HG02973 (cell line): ENCODE measurements around the gene TADA2B.
"Not testable (repeated sequence)": the region's sequence is repeated elsewhere in the genome, so short reads cannot be mapped to it uniquely, and the experiment has no call there.

ENCODE experiments used
- ATAC-seq: cut with Tn5 transposase; IDR thresholded peaks from one replicate; pipeline ENCODE4 v1.9.1; 2021; ENCODE audit warnings: moderate library complexity; ENCODE audit not compliant: unreplicated experiment

The TADA2B gene

DNA sequence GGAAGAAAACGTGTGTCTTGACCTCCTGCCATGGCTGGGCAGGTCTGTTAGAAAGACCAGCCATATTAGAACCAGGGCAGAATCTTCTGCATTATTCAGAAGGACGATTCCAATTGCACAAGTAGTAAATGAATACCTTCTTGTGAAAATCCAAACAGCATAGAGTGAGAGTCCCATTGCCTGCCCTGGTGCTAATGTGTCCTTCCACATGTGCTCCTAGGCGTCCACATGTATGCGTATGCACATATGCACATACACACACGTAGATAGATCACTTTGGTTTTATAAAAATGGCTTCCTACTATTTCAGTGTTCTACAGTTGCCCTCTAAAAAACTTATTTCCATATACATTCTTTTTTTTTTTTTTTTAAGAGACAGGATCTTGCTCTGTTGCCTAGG, 34.9 kb downstream of the TADA2B start:
- no peak for ATAC-seq

GRCh38 chr4:7079483-7079882, 36.3 kb downstream of the TADA2B start:
- not testable (repeated sequence) for ATAC-seq

DNA sequence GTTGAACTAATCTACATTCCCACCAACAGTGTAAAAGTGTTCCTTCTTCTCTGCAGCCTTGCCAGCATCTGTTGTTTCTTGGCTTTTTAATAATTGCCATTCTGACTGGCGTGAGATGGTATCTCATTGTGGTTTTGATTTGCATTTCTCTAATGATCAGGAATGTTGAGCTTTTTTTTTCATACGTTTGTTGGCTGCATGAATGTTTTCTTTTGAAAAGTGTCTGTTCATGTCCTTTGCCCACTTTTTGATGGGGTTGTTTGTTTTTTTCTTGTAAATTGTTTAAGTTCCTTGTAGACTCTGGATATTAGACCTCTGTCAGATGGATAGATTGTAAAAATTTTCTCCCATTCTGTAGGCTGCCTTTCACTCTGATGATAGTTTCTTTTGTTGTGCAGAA, 36.7 kb downstream of the TADA2B start:
- not testable (repeated sequence) for ATAC-seq

- ATAC-seq = no peak
These were observed 40.7 kb downstream of the TADA2B start for GRCh38 chr4:7083597-7084563.

GRCh38 chr4:7084564-7084961, 41.4 kb downstream of the TADA2B start:
- ATAC-seq = not testable (repeated sequence)

DNA sequence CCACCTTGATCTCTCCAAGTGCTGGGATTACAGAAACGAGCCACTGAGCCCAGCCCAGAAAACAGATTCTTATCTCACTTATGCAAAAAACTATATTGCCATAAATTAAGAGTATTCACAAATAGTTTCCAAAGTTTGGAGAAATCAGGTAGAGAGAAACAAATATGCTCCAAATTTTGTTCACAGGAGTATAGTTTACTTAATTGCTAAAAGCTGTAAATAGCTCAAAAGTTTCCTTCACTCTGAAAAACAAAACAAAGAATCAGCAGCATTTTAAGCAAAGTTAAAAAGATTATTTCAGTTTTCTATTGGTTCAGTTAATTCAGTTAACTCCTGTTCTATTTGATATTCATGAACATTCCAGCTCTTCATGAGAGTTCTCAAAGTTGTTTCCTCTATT, 43.2 kb downstream of the TADA2B start:
- no peak for ATAC-seq

- no peak for ATAC-seq
These were observed 43.9 kb downstream of the TADA2B start for GRCh38 chr4:7087036-7087435.

DNA sequence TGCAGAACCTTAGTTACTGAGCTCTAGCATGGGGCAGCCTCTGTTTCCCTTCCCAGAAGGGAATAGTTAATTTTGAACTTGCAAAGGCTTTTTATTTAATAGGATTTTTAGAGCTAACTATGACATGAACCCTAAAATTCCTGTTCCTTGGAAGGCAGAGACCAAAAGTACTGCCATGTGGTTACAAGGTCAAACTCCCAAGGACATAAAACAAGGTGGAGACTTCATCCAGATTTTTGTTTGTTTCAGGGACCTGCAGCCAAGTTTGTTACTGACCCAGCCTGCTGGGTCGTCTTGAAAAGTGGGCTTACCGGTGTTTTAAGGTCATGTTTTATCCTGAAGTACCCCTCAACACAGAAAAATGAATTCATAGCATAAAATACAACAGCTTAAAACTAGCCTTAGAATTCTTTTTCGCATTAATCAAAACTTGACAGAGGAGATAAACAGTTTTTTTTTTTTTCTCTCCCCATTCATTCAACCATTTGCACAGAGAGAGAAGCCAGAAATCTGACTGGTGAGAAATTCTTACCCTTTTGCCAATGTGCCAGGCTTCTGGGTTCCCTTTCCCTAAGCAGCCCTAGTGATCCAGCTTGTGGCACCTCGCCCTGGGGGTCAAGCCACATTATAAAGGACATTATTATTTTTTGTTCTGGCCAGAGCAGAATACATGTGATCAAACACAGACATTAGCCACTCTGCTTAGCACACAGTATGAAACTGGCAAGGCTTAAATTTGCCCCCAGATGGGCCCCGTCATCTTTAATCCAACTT, 46.2 kb downstream of the TADA2B start:
- ATAC-seq = no peak

DNA sequence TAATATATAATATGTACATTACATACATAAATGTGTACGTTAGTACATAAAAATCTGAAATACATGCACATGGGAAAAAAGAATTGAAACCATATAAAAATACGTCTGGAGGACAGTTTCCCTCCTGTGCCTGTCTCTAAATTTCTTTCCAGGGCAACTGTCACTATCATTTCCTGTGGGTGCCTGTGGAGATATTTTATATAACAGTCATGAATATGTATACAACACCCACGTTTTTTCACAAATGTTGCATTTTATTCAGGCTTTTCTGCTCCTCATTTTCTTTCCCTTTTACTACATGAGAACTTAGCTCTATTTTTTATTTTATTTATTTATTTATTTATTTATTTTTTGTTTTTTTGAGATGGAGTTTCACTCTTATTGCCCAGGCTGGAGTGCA, 48.9 kb downstream of the TADA2B start:
- ATAC-seq = no peak

DNA sequence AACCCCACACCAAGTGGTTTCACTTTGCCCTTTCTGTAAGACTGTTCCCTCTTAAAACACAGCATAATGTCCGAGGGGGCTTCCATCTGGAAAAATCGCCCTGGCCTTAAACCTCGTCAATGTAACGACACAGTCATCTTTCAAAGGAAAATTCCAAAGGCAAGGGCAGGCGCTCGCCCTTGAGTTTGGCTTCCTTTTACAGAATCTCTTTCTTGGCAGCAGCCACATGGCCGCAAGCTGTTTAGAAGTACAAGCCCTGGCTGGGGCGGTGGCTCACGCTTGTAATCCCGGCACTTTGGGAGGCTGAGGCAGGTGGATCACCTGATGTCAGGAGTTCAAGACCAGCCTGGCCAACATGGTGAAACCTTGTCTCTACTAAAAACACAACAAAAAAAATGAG, 51.7 kb downstream of the TADA2B start:
- no peak for ATAC-seq

- no peak for ATAC-seq
These were observed 52.5 kb downstream of the TADA2B start for GRCh38 chr4:7095611-7096155.

GRCh38 chr4:7096236-7096635, 53.1 kb downstream of the TADA2B start:
- ATAC-seq = no peak

DNA sequence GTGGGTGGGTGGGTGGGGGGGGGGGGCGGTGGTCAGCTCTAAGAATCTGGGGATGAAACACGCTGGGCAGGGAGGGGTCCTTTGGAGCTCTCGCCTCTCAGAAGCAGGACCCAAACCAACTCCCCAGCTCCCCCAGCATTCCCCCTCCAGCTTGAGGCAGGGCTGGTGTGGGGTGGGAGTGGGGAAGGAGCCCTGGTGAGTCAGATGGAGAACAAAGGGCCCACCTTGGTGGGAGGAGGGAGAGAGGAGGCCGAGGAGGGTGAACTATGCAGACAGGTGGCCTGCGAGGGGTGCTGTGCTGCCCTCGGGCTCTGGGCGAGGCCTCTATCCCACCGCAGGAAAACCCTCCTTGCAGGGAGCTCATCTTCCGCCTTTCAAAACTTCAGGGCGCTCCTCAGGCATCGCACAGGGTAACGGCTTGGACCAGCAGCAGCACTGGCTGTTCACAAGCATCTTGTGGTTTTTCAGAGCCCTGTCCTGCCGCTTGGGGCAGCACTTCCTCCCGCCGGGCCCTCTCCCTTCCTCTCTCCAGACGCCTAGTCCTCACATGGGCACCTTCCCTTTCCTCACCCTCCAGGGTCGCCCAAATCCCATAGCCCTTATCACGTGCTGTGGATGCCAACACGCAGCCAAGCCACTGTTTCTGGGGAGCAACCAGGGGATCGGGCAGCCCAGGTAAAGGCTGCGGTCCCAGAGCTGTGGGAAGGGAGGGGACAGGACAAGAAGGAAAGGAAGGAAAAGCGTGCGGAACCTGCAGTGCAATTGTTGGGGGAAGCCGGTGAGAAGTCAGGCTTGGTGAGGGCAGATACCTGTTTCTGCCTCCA, 58.7 kb downstream of the TADA2B start:
- ATAC-seq = peak; percentile 72

- not testable (repeated sequence) for ATAC-seq
These were observed 59.3 kb downstream of the TADA2B start for GRCh38 chr4:7102516-7102909.

DNA sequence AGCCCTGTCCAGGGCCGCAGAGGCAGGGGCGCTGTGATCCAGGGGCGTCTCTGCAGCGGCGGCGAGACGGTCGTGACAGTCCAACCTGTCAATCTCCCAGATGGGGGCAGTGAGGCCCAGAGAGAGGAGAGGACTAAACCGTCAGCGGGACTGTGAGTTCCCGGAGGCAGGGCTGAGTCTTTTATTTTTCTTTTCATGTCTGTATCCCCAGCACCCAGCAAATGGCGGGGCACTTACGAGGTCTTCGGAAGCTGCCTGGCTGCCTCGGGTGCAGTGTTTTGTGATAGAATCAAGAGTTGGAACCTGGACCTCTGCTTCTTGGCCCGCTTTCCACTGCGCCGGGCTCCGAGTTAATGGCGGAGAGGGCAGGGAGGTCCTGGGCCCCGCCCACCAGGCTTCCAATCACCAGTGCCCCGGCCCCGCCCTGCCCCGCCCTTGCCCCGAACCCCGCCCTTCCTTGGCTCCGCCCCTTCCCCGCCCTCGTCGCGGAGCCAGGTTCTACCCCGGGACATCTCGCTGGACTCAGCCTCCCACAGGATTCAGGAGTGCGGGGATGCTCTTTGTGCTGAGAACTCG, 59.9 kb downstream of the TADA2B start:
- ATAC-seq = peak; percentile 79

DNA sequence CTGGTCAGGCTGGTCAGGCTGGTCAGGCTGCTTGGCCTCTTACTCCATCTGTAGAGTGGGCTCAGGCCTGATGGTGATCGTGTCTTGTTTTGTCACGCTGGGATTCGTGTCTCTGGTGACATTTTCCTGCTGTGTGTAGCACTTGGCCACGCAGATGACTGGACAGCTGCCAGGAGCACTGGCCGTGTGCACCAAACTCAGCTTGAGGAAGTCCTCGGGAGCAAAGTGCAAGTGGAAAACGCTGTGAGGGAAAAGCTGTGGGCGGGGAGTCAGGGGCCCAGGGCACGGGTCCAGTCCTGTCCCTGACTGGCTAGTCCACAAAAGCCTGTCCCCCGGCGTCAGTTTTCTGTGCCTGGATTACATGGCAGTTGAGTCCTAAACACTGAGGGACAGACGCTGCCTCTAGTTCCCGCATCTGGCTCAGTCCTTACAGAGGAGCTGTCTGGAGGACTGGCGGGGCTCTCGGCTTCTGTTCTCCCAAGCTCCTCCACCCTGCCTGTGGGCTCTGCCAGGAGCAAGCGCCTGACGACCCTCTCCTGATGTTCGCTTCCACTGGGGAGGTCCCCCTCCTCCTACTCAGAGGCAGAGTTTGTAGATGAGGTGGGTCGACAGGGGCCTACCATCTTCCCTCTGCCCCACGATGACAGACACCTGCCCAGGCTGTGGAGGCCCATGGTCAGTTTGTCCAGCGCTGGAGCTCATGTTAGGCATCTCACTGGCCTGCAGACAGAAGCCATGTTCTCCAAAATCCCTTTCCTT, 60.6 kb downstream of the TADA2B start:
- no peak for ATAC-seq

GRCh38 chr4:7104366-7105031, 61.3 kb downstream of the TADA2B start:
- no peak for ATAC-seq

DNA sequence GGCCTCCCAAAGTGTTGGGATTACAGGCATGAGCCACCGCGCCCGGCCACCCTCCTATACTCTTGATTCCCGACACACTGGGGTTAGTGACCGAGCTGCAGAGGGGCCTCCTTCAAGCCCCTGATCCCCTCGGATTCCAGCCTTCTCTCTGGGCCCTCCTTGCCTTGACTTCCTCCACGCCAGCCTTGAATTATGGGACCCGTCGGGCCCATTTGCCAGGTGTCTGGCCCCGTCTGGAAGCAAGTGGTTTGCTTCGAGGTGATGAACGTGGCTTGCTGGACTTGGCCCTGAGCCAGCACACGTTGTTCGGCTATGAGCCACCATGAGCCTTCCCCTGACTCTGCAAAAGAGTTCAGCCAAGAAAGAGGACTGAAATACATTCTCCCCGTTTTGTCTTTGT, 62.1 kb downstream of the TADA2B start:
- ATAC-seq = no peak
